GM18867 (cell line): ENCODE measurements around the gene HARS1.
"Not testable (repeated sequence)": the region's sequence is repeated elsewhere in the genome, so short reads cannot be mapped to it uniquely, and the experiment has no call there.

Experiments
- ATAC-seq: cut with Tn5 transposase; IDR thresholded peaks from one replicate; pipeline ENCODE4 v1.9.1; 2021; ENCODE audit warnings: mild to moderate bottlenecking, moderate library complexity; ENCODE audit not compliant: unreplicated experiment

Gene HARS1, protein sequence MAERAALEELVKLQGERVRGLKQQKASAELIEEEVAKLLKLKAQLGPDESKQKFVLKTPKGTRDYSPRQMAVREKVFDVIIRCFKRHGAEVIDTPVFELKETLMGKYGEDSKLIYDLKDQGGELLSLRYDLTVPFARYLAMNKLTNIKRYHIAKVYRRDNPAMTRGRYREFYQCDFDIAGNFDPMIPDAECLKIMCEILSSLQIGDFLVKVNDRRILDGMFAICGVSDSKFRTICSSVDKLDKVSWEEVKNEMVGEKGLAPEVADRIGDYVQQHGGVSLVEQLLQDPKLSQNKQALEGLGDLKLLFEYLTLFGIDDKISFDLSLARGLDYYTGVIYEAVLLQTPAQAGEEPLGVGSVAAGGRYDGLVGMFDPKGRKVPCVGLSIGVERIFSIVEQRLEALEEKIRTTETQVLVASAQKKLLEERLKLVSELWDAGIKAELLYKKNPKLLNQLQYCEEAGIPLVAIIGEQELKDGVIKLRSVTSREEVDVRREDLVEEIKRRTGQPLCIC

DNA sequence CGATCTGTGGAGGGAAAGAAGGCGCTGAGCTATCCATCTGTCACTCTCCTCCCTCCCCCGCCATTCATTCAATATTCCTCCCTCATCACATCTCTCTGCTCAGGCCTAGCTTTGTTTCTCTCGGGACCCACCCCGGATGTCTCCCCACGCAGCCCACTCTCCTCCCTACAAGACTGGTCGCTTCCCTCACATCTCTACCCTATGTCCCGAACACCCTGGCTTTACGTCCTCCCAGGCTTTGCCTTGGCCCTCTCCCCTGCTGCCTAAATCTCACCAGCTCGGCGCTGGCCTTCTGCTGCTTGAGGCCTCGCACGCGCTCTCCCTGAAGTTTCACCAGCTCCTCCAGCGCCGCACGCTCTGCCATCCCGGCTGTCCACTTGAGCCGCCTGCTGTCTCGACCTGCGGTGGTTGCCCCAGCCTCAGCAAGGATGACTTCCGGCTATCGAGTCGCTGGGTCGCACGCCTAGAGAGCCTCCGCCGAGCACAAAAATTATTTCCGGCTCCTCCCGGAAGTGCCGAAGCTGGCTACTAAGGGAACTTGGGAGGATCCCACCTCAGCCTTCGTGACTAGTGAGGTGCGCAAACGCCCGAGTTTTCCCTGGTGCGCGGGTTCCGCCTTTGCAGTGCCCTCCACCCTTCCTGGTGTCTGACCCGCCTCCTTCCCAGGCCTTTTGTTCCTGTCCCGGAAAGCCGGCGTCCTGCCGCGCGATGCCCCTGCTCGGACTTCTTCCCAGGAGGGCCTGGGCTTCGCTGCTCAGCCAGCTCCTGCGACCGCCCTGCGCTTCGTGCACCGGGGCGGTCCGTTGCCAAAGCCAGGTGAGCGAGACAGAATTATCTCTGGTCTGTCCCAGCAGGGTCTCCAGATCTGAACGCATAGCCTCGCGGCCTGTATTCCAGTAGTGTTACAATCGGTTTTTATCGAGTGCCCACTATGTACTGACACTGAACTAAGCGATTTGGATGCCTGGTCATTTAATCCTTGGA is at the start of gene HARS1, which contains the start of gene HARS2:
TSS of gene HARS1 (minus strand) at position 430 of the 984 bp plus-strand sequence. CDS start at position 364, 66 bp downstream.
TSS of gene HARS2 (plus strand) at position 515 of the 984 bp plus-strand sequence. CDS start at position 709, 194 bp downstream.
- ATAC-seq, result peak; percentile 97

DNA sequence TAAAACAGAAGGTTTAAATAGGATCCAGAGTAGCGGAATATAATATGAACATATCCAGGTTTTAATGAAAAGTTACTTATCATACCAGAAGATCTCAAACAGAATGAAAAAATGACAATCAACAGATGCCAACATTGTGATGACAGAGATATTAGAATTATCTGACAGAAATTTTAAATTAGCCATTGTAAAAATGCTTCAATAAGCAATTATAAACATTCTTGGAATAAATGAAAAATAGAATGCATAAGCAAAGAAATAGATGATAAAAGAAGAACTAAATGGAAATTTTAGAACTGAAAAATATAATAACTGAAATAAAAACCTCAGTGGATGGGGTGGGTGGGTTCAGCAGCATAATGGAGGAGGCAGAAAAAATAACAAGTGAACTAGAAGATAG is 46.3 kb upstream of the HARS1 start:
- ATAC-seq, result no peak

DNA sequence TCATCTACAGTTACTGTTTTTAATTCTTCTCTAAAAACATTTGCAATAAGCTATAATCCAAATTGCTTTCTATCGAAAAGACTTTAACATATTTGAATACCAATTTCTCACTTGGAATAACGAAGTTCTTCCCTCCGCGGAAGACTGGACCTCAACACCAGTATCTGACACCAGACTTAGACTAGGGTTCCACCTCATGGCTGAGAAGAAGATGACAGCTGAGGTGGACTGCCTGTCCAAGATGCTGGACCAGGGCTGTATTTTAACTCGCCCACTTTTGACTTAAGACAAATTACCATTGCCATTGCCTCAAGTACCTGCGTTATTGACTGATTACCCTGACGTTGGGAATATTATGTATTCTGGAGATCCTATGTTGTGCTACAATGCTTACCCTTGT is 43.2 kb upstream of the HARS1 start:
- ATAC-seq, result no peak

DNA sequence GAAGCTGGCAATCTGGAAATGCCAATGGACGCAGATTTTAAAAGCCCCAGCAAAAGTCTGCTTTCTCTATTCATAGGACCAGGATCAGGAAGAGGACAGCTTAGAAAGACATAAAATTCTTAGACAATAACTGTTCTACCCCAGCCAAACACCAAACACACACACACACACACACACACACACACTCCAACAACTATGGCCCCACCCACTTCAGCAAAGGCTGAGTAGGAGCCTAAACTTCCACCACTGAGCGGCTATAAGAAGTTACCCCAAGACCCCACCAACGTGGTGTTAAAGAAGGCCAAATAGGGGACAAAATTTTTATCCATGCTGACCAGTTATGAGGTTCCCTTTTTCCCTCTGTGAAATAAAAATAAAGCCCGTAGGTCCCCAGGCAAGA is 41.9 kb upstream of the HARS1 start:
- ATAC-seq, result no peak

DNA sequence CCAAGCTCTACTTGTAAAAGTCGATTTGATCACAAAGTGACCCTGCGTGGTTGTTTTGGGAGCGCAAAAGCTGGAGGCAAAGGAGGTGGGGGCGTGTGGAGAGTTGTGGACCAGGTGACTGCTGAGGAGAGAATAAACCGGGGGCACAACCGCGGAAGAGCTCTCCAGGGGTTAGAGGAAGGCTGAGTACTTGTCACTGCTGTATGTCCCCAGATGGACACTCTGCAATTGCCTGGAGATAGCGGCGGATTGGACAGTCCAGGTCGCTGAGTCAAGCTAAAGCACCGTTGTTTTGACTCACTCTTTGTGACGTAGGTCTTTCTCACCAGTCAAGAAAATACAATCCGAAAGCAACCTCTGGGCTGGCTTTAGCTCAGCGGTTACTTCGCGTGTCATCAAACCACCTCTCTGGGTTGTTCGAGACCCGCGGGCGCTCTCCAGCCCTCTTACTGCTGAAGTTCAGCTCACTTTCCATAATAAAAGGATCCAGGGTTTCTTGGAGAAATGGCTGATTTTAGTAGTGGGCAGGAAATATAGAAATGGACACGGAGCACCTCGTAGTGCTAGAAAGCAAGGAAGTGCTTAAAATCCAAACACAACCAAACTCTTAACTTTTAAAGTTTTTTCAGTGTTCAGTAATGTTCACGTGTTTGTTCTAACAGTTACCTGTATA is 34.8 kb upstream of the HARS1 start:
- peak; percentile 86 for ATAC-seq

DNA sequence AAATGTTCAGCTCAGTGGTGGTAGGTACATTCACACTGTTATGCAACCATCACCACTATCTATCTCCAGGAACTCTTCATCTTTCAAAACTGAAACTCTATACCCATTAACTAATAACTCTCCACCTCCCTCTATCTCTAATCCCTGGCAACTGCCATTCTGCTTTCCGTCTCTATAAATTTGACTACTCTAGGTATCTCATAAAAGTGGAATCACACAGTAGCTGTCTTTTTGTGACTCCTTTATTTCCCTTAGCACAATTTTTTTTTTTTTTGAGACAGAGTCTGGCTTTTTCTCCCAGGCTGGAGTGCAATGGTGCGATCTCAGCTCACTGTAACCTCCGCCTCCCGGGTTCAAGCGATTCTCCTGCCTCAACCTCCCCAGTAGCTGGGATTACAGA is 30.2 kb upstream of the HARS1 start:
- ATAC-seq, result not testable (repeated sequence)

DNA sequence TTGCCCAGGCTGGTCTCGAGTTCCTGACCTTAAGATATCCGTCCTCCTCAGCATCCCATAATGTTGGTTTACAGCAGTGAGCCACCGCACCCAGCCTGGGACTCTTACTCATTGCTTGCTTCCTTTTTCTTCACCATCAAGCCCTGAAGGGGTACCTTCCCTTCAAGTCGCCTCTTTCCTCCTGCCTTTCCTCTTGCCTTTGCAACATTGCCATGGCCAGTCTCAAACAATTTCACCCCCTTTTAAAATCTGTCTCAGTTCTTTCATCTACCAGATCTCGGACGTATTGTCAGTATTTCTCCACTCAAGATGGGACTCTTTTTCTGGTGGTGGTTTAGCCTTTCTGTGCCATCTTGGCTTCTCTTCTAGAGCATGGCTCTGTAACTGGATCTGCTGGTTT is 29.6 kb upstream of the HARS1 start:
- not testable (repeated sequence) for ATAC-seq

DNA sequence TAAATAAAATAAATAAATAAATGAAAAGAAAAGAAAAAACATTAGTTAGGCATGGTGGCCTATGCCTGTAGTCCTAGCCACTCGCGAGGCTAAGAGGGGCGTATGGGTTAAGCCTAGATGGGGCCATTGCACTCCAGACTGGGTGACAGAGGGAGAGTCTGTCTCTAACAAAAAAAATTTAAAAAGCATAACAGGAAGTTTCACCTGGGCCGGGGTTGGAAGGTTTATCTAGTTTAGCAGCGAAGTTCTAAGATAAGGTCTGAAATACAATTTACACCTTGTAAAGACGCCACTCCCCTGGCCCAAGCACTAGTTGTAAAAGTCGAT is 27.1 kb upstream of the HARS1 start:
- ATAC-seq, result no peak

DNA sequence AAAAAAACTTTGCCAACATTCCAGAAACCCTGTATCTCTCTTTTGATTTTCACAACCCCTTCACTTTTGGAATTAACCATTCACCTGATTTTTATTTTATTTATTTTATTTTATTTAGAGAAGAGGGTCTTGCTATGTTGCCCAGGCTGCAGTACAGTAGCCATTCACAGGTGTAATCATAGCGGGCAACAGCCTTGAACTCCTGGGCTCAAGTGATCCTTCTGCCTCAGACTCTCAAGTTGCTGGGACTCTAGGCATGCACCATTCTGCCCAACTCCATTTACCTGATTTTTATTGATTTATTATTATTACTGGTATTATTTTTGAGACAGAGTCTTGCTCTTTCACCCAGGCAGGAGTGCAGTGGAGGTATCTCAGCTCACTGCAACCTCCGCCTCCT is 25.1 kb upstream of the HARS1 start:
- ATAC-seq, result not testable (repeated sequence)

DNA sequence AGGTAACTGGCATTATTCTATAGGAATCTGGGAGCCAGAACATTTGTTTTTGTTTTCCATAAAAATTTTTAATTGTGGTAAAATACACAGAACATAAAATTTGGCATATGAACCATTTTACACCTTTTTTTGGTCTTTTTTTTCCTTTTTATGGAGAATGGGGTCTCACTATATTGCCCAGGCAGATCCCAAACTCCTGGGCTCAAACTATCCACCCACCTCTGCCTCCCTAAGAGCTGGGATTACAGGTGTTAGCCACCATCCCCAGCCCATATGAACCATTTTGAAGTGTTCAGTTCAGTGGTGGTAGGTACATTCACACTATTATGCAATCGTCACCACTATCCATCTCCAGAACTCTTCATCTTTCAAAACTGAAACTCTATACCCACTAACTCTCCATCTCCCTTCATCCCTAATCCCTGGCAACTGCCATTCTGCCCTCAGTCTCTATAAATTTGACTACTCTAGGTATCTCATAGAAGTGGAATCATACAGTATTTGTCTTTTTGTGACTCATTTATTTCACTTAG is 22.5 kb upstream of the HARS1 start:
- no peak for ATAC-seq

DNA sequence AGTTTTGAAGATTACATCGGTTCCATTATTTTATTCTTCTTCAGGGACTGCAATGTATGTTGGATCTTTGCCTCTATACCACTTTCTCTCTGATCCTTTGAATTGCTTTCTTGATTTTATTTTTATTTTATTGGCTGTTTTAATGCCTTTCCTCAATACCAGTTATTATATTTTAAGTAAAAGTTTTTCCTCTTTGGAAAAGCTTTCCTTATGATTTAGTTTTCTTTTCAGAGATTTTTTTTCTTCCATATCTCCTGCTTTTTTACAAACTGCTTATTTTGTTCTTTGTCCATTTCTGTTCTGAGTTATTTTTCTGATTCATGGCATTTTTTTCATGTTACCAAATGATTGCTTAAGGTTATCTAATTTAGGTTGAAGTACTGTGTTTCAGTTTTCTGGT is 20.6 kb upstream of the HARS1 start:
- no peak for ATAC-seq

DNA sequence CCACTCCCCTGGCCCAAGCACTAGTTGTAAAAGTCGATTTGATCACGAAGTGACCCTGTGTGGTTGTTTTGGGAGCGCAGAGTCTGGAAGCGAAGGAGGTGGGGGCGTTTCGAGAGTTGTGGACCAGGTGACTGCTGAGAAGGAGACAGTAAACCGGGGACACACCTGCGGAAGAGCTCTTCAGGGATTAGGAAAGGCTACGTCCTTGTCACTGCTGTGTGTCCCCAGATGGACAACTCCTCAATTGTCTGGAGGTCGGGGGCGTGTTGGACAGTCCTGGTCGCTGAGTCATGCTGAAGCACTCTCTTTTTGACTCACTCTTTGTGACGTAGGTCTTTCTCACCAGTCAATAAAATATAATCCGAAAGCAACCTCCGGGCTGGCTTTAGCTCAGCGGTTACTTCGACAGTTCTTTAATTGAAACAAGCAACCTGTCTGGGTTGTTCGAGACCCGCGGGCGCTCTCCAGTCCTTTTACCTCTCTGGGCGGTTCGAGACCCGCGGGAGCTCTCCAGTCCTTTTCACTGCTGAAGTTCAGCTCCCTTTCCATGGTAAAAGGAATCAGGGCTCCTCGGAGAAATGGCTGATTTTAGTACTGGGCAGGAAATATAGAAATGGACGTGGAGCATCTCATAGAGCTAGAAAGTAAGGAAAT is 19.9 kb upstream of the HARS1 start:
- ATAC-seq, result peak; percentile 86

DNA sequence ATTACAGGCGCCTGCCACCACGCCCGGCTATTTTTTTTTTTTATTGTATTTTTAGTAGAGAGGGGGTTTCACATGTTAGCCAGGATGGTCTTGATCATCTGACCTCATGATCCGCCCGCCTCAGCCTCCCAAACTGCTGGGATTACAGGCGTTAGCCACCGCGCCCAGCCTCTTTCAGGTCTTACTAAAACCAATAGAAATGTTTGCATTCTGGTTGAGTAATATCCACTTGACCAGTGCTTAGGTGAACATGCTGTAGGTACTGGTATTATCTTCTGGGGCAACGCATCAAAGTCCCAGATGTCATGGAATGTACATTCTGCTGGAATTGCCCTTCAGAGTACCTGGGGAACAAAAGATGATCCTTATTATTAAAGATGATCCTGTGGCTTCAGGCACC is 17.6 kb upstream of the HARS1 start:
- ATAC-seq, result not testable (repeated sequence)

DNA sequence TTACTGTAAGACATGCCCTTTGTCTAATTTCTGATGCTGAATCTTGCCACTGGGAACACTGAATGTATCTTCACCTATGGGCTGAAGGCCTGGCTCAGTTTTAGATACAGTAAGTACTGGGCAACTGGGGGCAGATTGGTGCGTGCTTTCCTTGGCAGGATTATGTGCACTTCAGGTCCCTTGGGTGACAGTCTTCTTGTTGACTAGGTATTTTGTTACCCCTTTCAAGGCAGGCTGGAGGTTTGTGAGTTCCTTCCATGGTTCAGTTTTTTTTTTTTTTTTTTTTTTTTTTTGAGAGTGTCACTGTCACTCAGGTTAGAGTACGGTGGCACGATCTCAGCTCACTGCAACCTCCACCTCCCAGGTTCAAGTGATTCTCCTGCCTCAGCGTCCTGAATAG is 16.6 kb upstream of the HARS1 start:
- no peak for ATAC-seq

DNA sequence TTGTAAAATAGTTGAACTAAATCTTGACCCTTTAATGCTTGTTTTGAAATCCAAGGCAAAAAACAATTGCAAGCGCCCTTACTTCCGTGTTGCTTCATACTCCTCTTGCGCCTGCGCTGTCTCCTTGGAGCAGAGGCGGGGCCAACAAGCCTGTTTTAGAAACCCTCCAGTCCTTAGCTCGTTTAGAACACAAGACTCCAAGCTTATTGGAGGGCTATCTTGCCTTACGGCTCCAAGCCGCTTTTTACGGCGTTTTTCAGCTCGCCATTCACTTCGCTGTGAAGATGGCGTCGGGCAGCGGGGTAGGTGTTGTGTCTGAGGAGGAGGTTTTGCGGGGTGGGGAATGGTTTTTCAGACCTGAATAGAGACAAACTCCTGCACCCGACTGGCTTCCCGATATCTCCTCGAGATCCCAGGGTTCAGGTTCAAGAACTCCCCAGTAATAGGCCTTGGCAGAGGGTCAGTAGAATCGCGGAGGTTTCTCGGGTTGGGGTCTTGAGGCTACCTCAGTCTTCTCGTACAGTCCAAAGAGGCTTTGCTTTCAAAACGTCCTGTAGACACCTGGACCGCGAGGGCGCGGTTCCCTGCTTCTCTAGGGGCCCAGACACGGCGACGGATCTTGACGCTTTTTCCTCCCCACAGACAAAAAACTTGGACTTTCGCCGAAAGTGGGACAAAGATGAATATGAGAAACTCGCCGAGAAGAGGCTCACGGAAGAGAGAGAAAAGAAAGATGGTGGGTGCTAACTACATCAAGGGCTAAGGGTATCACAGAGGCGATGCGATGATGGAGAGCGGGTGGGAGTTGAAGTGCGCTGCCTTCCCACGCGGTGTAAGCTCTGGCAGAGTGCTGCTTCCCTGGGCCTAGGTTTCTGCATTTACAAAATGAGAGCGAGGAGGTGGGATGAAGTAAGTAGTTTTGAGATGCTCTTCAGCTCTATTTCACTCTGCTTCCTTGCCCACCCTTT is 9.3 kb upstream of the HARS1 start, which contains the start of gene ZMAT2:
TSS of gene ZMAT2 (plus strand) at position 271 of the 968 bp plus-strand sequence. CDS start at position 285, 14 bp downstream.
- peak; percentile 95 for ATAC-seq

DNA sequence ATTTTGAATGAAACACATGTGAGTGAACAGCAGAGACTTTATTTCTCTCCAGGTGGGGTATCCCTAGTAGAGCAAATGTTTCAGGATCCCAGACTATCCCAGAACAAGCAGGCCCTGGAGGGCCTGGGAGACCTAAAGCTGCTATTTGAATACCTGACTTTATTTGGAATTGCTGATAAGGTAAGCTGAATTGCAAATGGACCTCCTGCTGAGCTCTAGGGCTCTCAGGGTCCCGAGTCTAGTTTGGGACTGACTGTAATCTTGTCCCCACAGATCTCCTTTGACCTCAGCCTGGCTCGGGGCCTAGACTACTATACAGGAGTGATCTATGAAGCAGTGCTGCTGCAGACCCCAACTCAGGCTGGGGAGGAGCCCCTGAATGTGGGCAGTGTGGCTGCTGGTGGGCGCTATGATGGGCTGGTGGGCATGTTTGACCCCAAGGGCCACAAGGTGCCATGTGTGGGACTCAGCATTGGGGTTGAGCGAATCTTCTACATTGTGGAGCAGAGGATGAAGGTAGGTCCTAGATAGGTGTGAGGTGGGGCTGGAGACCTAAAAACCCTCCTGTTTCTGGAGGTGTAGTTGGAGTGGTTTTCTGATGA is 5.8 kb upstream of the HARS1 start:
- no peak for ATAC-seq

DNA sequence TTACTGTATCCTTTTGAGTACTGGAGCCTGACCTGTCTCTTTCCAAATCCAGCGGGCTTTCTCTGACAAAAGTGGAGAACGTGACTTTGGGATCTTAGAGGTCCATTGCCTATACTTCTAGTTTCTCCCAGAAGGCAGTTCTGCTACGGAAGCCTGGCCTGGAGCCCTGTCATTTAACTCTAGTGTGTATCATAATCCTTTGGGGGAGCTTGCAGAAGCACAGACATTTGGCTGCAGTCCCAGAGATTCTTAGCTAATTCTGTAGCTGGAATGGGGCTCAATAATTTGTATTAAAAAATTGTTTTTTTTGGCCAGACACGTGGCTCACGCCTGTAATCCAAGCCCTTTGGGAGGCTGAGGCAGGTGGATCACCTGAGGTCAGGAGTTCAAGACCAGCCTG is 3.1 kb upstream of the HARS1 start:
- ATAC-seq, result no peak

DNA sequence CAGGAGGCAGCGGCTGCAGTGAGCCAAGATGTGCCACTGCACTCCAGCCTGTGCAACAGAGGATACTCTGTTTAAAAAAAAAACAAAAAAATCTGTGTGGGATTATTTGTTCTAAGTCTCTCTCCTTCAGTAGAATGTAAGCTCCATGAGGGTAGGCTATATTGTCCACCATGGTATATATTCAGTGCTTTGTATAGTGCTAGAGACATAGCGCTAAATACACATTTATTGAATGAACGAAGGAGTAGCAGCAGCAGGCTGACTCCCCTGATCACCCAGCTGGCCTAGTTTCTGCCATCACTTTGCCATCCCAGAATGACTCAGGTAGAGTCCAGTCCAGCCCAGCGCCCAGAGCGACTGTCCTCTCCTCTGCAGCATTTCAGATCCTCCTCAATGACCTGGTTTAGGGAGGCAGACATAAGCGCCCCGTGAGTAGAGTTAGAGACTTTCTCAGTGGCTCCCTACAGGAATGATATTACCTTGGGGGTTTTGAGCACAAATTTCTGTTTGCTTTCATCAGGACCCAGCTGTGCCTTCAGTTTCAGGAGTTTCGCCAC is 716 bp downstream of the HARS1 start:
- ATAC-seq, result peak; percentile 5
